GM12878 (cell line): ENCODE measurements around the gene VEZF1. TPM values are rescaled to one million over a fixed set of nuclear protein-coding genes. Genes with fewer than 3 reads are reported as not detected.

Experiments used
- ATAC-seq: fragments of 200-7000 bp; cut with Tn5 transposase; 3 replicates; pipeline ENCODE4 v1.9.1; 2020; ENCODE audit warnings: mild to moderate bottlenecking, moderate library complexity
- BruUV-seq: library from RNA; stranded (reverse); fragments of 400-500 nt; replicated peaks from 2 replicates; lab custom pipeline; 2021; lab: Mats Ljungman, UMichigan
- CTCF ChIA-PET: fragments of 300-600 bp; sonication (Branson Sonifier 250); formaldehyde crosslinking; extraction: SDS; loops from one replicate; lab custom pipeline; 2021; ENCODE audit warnings: inconsistent platforms; lab: Yijun Ruan, JAX
- POLR2A ChIA-PET: fragments of 350-600 bp; formaldehyde crosslinking; extraction: SDS; loops from one replicate; lab custom pipeline; 2021; ENCODE audit warnings: inconsistent platforms; lab: Charles Lee
- RAD21 ChIA-PET: fragments of 300-600 bp; sonication (Branson Sonifier 250); formaldehyde crosslinking; loops from one replicate; lab custom pipeline; 2023; ENCODE audit warnings: antibody characterized with exemption; ENCODE audit not compliant: unreplicated experiment; lab: Charles Lee
- SMC1A ChIA-PET: fragments of 300-600 bp; sonication (Branson Sonifier 250); formaldehyde crosslinking; loops from one replicate; lab custom pipeline; 2023; ENCODE audit not compliant: unreplicated experiment, uncharacterized antibody; lab: Charles Lee
- DNase-seq: peaks from one replicate; pipeline ENCODE4 v3.0.0-alpha.2; 2011; ENCODE audit warnings: low read depth, low spot score
- FAIRE-seq: peaks from 3 replicates; lab custom pipeline; 2011; peaks lifted over from hg19 to GRCh38; lab: Jason Lieb, UNC
- H2AFZ ChIP-seq: 2 replicates; pipeline ENCODE4 v1.6.0; 2011; ENCODE audit warnings: low read depth, low read length, control low read depth; ENCODE audit not compliant: control insufficient read depth
- H3K27ac ChIP-seq: 2 replicates; pipeline ENCODE4 v1.5.1; 2011; ENCODE audit warnings: control low read depth; ENCODE audit not compliant: control insufficient read depth, insufficient read depth
- H3K27me3 ChIP-seq, 2 experiments: replicated peaks in 1 of 2; 2 replicates each; pipeline versions ENCODE4 v1.6.0 to v1.6.1; 2011; ENCODE audit warnings: low read length in 1 of 2; ENCODE audit not compliant: control insufficient read depth in 2 of 2, insufficient read depth in 2 of 2
- H3K36me3 ChIP-seq, 2 experiments: 2 replicates each; pipeline ENCODE4 v1.5.1; 2011; ENCODE audit warnings: low read length in 1 of 2; ENCODE audit not compliant: control insufficient read depth in 2 of 2, insufficient read depth in 2 of 2
- H3K4me1 ChIP-seq: 2 replicates; pipeline ENCODE4 v1.6.1; 2011; ENCODE audit warnings: mild to moderate bottlenecking, low read length, moderate library complexity, mixed read lengths; ENCODE audit not compliant: control insufficient read depth, insufficient read depth
- H3K4me2 ChIP-seq: 2 replicates; pipeline ENCODE4 v1.6.0; 2011; ENCODE audit warnings: control low read depth; ENCODE audit not compliant: control insufficient read depth, insufficient read depth
- H3K4me3 ChIP-seq: fragments of 200-600 bp; sonication (generic); 2 replicates; pipeline ENCODE4 v1.5.1; 2016
- H3K79me2 ChIP-seq: 2 replicates; pipeline ENCODE4 v1.6.0; 2011; ENCODE audit warnings: low read length; ENCODE audit not compliant: control insufficient read depth, insufficient read depth
- H3K9ac ChIP-seq: 2 replicates; pipeline ENCODE4 v1.8.0; 2011; ENCODE audit warnings: low read length, control low read depth, mixed read lengths; ENCODE audit not compliant: control insufficient read depth, insufficient read depth
- H3K9me3 ChIP-seq: replicated peaks from 3 replicates; pipeline ENCODE4 v1.5.1; 2011; ENCODE audit warnings: mild to moderate bottlenecking, low read length; ENCODE audit not compliant: control insufficient read depth, insufficient read depth
- H4K20me1 ChIP-seq: 2 replicates; pipeline ENCODE4 v1.6.0; 2011; ENCODE audit not compliant: control insufficient read depth, insufficient read depth
- ATF7 ChIP-seq: fragments of 450-650 bp; IDR thresholded peaks from 2 replicates; pipeline ENCODE4 v1.6.1; 2016; ENCODE audit warnings: low read depth, mild to moderate bottlenecking
- BHLHE40 ChIP-seq, 2 experiments: fragments of 450-650 bp in 1 of 2; IDR thresholded peaks; 2 replicates each; pipeline ENCODE4 v1.6.1; 2011 to 2017; ENCODE audit warnings: low read depth in 2 of 2, borderline replicate concordance in 1 of 2, improper control_type of control experiment in 1 of 2, low read length in 1 of 2, mild to moderate bottlenecking in 1 of 2
- IKZF1 ChIP-seq: fragments of 450-650 bp; conservative IDR thresholded peaks from 2 replicates; pipeline ENCODE4 v1.6.1; 2017; ENCODE audit warnings: antibody characterized with exemption, mild to moderate bottlenecking
- RAD21 ChIP-seq: IDR thresholded peaks from 2 replicates; pipeline ENCODE4 v1.6.1; 2011; ENCODE audit warnings: mild to moderate bottlenecking, low read depth, low read length, moderate library complexity; ENCODE audit not compliant: insufficient read depth
- WGBS: methylation state at CpG from one replicate; pipeline ENCODE4 v1.1.6; 2016; ENCODE audit warnings: low lambda C conversion rate; ENCODE audit not compliant: insufficient replicate concordance, insufficient coverage; ENCODE audit errors: missing lambda C conversion rate; 5-methylcytosine and 5-hydroxymethylcytosine counted together
- in situ Hi-C: fragments of 300-500 bp; cut with MboI; formaldehyde crosslinking; loops from 9 replicates; pipeline ENCODE4 v1.14.3; 2018; ENCODE audit warnings: mixed read lengths
- intact Hi-C: fragments of 100-400 bp; cut with micrococcal nuclease; formaldehyde crosslinking; loops from one replicate; pipeline ENCODE4 v1.14.2; 2022; ENCODE audit not compliant: unreplicated experiment
- polyA plus RNA-seq, 11 experiments: library from polyadenylated mRNA; depleted of rRNA in 4 of 11; unstranded in 6 of 11; stranded (reverse) in 5 of 11; fragments of >200 nt; fragmentation: Nextera tagmentation in 4 of 11; fragmentation: Illumina TruSeq in 1 of 11; extraction: Ambion mirVana in 4 of 11; extraction: Trizol in 1 of 11; gene quantifications; 1 replicate in 1 of 11; 2 replicates in 10 of 11; pipeline versions ENCODE4 v1.2.1 to v1.2.3, GENCODE V29; 2011 to 2016; ENCODE audit warnings: inconsistent platforms in 2 of 11, missing spikeins in 2 of 11, low read depth in 1 of 11
- total RNA-seq, 4 experiments: library from RNA; depleted of rRNA in 3 of 4; stranded (reverse); fragments of >200 nt in 3 of 4; fragmentation: Illumina TruSeq in 1 of 4; extraction: Trizol in 1 of 4; gene quantifications; 2 replicates each; pipeline versions ENCODE4 v1.2.1 to v1.2.3, GENCODE V29; 2013 to 2021
- TF ChIP-seq, protein P1 (sequence below): fragments of 450-650 bp; IDR thresholded peaks from 2 replicates; pipeline ENCODE4 v1.6.1; 2014; ENCODE audit warnings: mild to moderate bottlenecking

Gene VEZF1
- total and polyA plus RNA-seq, 10 of the 15 experiments (the other 5 are each of a cell fraction or from before 2014, with no cell fraction given): 9.5 to 28.2 (median 20.3) TPM

DNA sequence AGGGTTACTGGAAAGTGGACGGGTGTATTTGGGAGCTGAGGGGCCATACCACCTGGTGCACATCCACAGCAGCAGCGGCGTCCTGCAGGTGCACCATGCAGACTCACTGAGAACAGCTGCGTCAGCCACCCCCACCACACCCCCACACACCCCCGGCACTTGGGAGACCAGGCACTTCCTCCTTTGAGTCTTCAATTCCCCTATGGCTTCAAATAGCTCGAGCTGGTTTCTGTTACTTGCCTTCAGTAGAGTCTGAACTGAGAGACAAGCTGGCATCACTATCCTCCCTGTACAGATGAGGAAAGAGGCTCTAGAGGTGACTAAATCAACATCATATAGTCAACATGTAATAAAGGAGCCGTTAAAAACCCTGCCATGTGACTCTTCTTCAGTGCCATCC is 48.3 kb downstream of the VEZF1 start (continued):
- TF ChIP-seq, protein P1, sequence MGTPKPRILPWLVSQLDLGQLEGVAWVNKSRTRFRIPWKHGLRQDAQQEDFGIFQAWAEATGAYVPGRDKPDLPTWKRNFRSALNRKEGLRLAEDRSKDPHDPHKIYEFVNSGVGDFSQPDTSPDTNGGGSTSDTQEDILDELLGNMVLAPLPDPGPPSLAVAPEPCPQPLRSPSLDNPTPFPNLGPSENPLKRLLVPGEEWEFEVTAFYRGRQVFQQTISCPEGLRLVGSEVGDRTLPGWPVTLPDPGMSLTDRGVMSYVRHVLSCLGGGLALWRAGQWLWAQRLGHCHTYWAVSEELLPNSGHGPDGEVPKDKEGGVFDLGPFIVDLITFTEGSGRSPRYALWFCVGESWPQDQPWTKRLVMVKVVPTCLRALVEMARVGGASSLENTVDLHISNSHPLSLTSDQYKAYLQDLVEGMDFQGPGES: no peak

DNA sequence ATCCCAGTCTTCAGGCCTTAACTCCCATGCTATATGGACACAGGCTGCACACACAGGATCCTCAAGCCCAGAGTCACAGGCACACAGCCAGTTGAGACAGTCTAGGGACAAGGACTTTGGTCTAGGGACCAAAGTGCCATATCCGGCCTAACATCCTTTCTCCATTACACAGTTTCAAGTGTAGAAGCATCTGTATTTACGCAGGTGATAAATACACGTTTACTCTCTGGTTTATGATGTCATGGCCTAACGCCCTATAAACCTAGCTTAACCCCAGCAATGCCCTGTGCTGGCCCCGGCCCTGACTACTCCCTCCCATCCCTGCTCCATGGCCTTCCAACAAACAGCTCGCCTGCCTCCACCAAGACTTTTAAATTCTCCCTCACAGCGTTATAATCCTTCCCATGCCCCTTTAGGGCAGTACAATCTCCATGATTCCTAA is 50.0 kb downstream of the VEZF1 start:
- BruUV-seq: no TSS peak
- H4K20me1 ChIP-seq: no peaks in the 10 kb centered on the region; the same call in 1 of the 2 replicates
- no peak overlapping the region for H3K4me3 ChIP-seq
- H3K4me2 ChIP-seq: no peak overlapping the region
- DNase-seq (no peak), FAIRE-seq (peak; percentile 72), ATAC-seq (no peak)
- RAD21 ChIA-PET: interaction anchor here (0.7 to 5.2 kb wide), 13 partner anchors 9 to 79 kb away, joined by 3 to 86 read pairs (median 5); partner anchors contain the start of genes CUEDC1 and SRSF1
- no peak overlapping the region for H2AFZ ChIP-seq
- WGBS: 50% methylated on average over 7 of the region's 7 CpGs
- intact Hi-C loops: no loop called here
- H3K36me3 ChIP-seq: no peaks in the 10 kb centered on the region
- no peaks in the 10 kb centered on the region for H3K9me3 ChIP-seq
- H3K9ac ChIP-seq: no peak overlapping the region
- POLR2A ChIA-PET: interaction anchor here (0.5 to 5.3 kb wide), 4 partner anchors 11 to 75 kb away, joined by 10 to 51 read pairs (median 30); no protein-coding TSS in a partner anchor
- H3K79me2 ChIP-seq: no peaks in the 10 kb centered on the region
- CTCF ChIA-PET: interaction anchor here (0.7 to 9.5 kb wide), 11 partner anchors 10 to 63 kb away, joined by 3 to 77 read pairs (median 5); partner anchors contain the start of gene CUEDC1
- in situ Hi-C loops: no loop called here
- no peak overlapping the region for H3K27ac ChIP-seq
- SMC1A ChIA-PET: interaction anchor here (0.8 to 8.2 kb wide), 11 partner anchors 12 to 78 kb away, joined by 3 to 138 read pairs (median 4); no protein-coding TSS in a partner anchor
- peaks cover 43% of the 10 kb centered on the region for H3K4me1 ChIP-seq
- TF ChIP-seq IKZF1 (0 out of 2 replicates have a peak, but pooled peaks have one; percentile 12), BHLHE40 (IDR thresholded peaks at IDR 0.05; ENCODE audit: borderline replicate concordance in 1 of 2, low read depth in 2 of 2, low read length in 1 of 2) (0 out of 4 replicates have a peak, but pooled peaks of 1 of the 2 experiments have one; percentile 14), RAD21 (no peak), ATF7 (0 out of 2 replicates have a peak, but pooled peaks have one; percentile 38)
- no peaks in the 10 kb centered on the region for H3K27me3 ChIP-seq
